HepG2 (cell line): ENCODE results near the gene CDR2L. TPM values are rescaled to one million over a fixed set of nuclear protein-coding genes. Genes with fewer than 3 reads are reported as not detected.

Source experiments
- FOXP1 ChIP-seq, 2 experiments: fragments of 450-650 bp in 1 of 2; IDR thresholded peaks; 2 replicates each; pipeline ENCODE4 v1.6.1; 2017 to 2018; ENCODE audit warnings: antibody characterized with exemption in 1 of 2
- GLI4 ChIP-seq: sonication (generic); formaldehyde crosslinking; IDR thresholded peaks from 2 replicates; pipeline ENCODE4 v1.5.1; 2020; ENCODE audit warnings: missing genetic modification reagents, mild to moderate bottlenecking, moderate library complexity, borderline replicate concordance
- HDAC1 ChIP-seq: sonication (generic); formaldehyde crosslinking; IDR thresholded peaks from 2 replicates; pipeline ENCODE4 v1.5.1; 2020; ENCODE audit warnings: mild to moderate bottlenecking, missing genetic modification reagents
- KDM5A ChIP-seq: fragments of 200-600 bp; sonication (generic); IDR thresholded peaks from 2 replicates; pipeline ENCODE4 v1.7.0; 2018; ENCODE audit warnings: antibody characterized with exemption, mild to moderate bottlenecking, low read length, borderline replicate concordance
- ZBTB7A ChIP-seq: sonication (generic); formaldehyde crosslinking; IDR thresholded peaks from 2 replicates; pipeline ENCODE4 v1.8.0; 2022; ENCODE audit warnings: mild to moderate bottlenecking, missing genetic modification reagents
- ZFYVE20 ChIP-seq: sonication (generic); formaldehyde crosslinking; IDR thresholded peaks from 2 replicates; pipeline ENCODE4 v1.8.0; 2023; ENCODE audit warnings: low read depth, mild to moderate bottlenecking, moderate library complexity, missing genetic modification reagents, borderline replicate concordance
- ZNF512 ChIP-seq: sonication (generic); formaldehyde crosslinking; IDR thresholded peaks from 2 replicates; pipeline ENCODE4 v1.4.0; 2020; ENCODE audit warnings: mild to moderate bottlenecking, missing genetic modification reagents
- polyA plus RNA-seq, 8 experiments: library from polyadenylated mRNA; depleted of rRNA in 3 of 8; stranded (reverse) in 7 of 8; unstranded in 1 of 8; fragments of >200 nt; fragmentation: Illumina TruSeq in 4 of 8; extraction: Trizol in 4 of 8; gene quantifications; 2 replicates each; pipeline versions ENCODE4 v1.2.1 to v1.2.3, GENCODE V29; 2011 to 2016; ENCODE audit warnings: low read depth in 4 of 8, missing spikeins in 1 of 8, mixed read lengths in 1 of 8; ENCODE audit not compliant: insufficient read depth in 1 of 8
- total RNA-seq, 5 experiments: library from RNA; depleted of rRNA; stranded (reverse); fragments of >200 nt; fragmentation: Illumina TruSeq; extraction: Trizol; gene quantifications; 2 replicates each; pipeline ENCODE4 v1.2.3, GENCODE V29; 2016; ENCODE audit warnings: low read depth in 1 of 5
- TF ChIP-seq, protein P1 (sequence below): sonication (generic); formaldehyde crosslinking; IDR thresholded peaks from 2 replicates; pipeline ENCODE4 v1.4.0; 2020; ENCODE audit warnings: missing genetic modification reagents
- TF ChIP-seq, protein P2 (sequence below): sonication (generic); formaldehyde crosslinking; IDR thresholded peaks from 2 replicates; pipeline ENCODE4 v1.8.0; 2022; ENCODE audit warnings: mild to moderate bottlenecking, missing genetic modification reagents
- TF ChIP-seq, protein P3 (sequence below): sonication (generic); IDR thresholded peaks from 2 replicates; pipeline ENCODE4 v1.6.1; 2016; ENCODE audit warnings: low read depth, borderline replicate concordance
- TF ChIP-seq, protein P4 (sequence below): IDR thresholded peaks from 2 replicates; pipeline ENCODE4 v1.6.1; 2012; ENCODE audit warnings: low read length, improper control_type of control experiment
- TF ChIP-seq, protein P5 (sequence below): sonication (generic); formaldehyde crosslinking; conservative IDR thresholded peaks from 2 replicates; pipeline ENCODE4 v1.4.0; 2020; ENCODE audit warnings: missing genetic modification reagents
- TF ChIP-seq, protein P6 (sequence below): sonication (generic); formaldehyde crosslinking; IDR thresholded peaks from 2 replicates; pipeline ENCODE4 v1.4.0; 2020; ENCODE audit warnings: low read depth, mild to moderate bottlenecking, missing genetic modification reagents

Gene CDR2L
- total and polyA plus RNA-seq, 2 of the 13 experiments (the other 11 are each of a cell fraction or from before 2014, with no cell fraction given): 1.9 to 2.1 TPM

DNA sequence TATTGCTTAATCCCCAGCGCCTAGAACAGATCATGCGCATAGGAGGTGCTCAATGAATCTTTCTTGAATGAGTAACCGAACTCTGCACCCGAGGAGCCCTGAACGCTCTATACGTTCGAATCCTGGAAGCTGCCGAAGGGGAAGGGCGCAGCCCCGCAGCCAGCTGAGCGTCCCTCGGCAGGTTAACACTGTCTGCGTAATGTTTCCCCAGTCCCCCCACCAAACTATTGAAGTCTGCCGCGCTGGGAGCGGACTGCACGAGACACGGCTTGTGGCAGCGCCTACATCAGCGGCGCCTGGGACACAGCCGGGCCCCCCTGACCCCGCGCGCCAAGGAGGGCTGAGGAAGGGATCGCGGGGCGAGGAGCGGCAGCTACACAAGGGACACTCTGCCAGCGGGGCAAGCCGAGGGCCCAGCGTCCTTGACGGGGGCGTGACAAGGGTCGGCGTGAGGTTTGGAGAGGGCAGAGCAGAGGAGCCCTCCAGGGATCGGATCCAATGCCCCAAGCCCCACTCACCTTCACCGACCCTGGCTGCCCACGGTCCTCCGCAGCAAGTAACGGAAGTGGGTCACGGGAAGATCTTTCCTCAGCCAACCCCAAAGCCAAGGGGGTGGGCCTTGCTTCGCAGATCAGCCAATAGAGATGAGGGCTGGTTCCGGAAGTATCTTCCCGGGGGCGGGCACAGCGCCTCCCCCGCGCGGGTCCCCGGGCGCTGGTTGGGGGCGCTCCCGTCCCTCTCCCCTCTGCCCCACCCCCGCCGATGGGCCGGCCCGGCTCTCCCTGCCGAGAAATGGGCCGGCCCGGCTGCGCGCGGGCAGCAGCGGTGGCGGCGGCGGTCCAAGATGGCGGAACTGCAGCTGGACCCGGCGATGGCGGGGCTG lies 59.2 kb downstream of the CDR2L start, which contains the start of the genes ATP5PD and KCTD2 (continued):
- TF ChIP-seq, protein P1, sequence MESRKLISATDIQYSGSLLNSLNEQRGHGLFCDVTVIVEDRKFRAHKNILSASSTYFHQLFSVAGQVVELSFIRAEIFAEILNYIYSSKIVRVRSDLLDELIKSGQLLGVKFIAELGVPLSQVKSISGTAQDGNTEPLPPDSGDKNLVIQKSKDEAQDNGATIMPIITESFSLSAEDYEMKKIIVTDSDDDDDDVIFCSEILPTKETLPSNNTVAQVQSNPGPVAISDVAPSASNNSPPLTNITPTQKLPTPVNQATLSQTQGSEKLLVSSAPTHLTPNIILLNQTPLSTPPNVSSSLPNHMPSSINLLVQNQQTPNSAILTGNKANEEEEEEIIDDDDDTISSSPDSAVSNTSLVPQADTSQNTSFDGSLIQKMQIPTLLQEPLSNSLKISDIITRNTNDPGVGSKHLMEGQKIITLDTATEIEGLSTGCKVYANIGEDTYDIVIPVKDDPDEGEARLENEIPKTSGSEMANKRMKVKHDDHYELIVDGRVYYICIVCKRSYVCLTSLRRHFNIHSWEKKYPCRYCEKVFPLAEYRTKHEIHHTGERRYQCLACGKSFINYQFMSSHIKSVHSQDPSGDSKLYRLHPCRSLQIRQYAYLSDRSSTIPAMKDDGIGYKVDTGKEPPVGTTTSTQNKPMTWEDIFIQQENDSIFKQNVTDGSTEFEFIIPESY: peak; percentile 54; the same call in 1 of the 2 replicates
- TF ChIP-seq FOXP1 (IDR thresholded peaks at IDR 0.05): no peak
- TF ChIP-seq FOXP1 (CRISPR knock-in tag; IDR thresholded peaks at IDR 0.05): no peak
- TF ChIP-seq, protein P2, sequence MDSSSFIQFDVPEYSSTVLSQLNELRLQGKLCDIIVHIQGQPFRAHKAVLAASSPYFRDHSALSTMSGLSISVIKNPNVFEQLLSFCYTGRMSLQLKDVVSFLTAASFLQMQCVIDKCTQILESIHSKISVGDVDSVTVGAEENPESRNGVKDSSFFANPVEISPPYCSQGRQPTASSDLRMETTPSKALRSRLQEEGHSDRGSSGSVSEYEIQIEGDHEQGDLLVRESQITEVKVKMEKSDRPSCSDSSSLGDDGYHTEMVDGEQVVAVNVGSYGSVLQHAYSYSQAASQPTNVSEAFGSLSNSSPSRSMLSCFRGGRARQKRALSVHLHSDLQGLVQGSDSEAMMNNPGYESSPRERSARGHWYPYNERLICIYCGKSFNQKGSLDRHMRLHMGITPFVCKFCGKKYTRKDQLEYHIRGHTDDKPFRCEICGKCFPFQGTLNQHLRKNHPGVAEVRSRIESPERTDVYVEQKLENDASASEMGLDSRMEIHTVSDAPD (CRISPR knock-in tag): no peak
- TF ChIP-seq ZFYVE20 (CRISPR knock-in tag): 0 out of 2 replicates have a peak, but pooled peaks have one; percentile 23
- TF ChIP-seq ZBTB7A (CRISPR knock-in tag): peak; percentile 90
- TF ChIP-seq ZNF512 (CRISPR knock-in tag): no peak
- TF ChIP-seq, protein P3, sequence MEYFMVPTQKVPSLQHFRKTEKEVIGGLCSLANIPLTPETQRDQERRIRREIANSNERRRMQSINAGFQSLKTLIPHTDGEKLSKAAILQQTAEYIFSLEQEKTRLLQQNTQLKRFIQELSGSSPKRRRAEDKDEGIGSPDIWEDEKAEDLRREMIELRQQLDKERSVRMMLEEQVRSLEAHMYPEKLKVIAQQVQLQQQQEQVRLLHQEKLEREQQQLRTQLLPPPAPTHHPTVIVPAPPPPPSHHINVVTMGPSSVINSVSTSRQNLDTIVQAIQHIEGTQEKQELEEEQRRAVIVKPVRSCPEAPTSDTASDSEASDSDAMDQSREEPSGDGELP: peak; percentile 65; the same call in 1 of the 2 replicates
- peak; percentile 92; the same call in 1 of the 2 replicates for TF ChIP-seq GLI4 (CRISPR knock-in tag)
- TF ChIP-seq KDM5A: peak; percentile 90
- peak; percentile 91 for TF ChIP-seq HDAC1 (CRISPR knock-in tag)
- TF ChIP-seq, protein P4, sequence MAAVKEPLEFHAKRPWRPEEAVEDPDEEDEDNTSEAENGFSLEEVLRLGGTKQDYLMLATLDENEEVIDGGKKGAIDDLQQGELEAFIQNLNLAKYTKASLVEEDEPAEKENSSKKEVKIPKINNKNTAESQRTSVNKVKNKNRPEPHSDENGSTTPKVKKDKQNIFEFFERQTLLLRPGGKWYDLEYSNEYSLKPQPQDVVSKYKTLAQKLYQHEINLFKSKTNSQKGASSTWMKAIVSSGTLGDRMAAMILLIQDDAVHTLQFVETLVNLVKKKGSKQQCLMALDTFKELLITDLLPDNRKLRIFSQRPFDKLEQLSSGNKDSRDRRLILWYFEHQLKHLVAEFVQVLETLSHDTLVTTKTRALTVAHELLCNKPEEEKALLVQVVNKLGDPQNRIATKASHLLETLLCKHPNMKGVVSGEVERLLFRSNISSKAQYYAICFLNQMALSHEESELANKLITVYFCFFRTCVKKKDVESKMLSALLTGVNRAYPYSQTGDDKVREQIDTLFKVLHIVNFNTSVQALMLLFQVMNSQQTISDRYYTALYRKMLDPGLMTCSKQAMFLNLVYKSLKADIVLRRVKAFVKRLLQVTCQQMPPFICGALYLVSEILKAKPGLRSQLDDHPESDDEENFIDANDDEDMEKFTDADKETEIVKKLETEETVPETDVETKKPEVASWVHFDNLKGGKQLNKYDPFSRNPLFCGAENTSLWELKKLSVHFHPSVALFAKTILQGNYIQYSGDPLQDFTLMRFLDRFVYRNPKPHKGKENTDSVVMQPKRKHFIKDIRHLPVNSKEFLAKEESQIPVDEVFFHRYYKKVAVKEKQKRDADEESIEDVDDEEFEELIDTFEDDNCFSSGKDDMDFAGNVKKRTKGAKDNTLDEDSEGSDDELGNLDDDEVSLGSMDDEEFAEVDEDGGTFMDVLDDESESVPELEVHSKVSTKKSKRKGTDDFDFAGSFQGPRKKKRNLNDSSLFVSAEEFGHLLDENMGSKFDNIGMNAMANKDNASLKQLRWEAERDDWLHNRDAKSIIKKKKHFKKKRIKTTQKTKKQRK: peak; percentile 78
- TF ChIP-seq, protein P5, sequence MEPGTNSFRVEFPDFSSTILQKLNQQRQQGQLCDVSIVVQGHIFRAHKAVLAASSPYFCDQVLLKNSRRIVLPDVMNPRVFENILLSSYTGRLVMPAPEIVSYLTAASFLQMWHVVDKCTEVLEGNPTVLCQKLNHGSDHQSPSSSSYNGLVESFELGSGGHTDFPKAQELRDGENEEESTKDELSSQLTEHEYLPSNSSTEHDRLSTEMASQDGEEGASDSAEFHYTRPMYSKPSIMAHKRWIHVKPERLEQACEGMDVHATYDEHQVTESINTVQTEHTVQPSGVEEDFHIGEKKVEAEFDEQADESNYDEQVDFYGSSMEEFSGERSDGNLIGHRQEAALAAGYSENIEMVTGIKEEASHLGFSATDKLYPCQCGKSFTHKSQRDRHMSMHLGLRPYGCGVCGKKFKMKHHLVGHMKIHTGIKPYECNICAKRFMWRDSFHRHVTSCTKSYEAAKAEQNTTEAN (CRISPR knock-in tag): no peak; the same call in 1 of the 2 replicates
- TF ChIP-seq, protein P6, sequence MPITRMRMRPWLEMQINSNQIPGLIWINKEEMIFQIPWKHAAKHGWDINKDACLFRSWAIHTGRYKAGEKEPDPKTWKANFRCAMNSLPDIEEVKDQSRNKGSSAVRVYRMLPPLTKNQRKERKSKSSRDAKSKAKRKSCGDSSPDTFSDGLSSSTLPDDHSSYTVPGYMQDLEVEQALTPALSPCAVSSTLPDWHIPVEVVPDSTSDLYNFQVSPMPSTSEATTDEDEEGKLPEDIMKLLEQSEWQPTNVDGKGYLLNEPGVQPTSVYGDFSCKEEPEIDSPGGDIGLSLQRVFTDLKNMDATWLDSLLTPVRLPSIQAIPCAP (CRISPR knock-in tag): no peak
